GM21515 (cell line): ENCODE results near the gene VAV2.

ENCODE experiments used
- ATAC-seq: cut with Tn5 transposase; IDR thresholded peaks from one replicate; pipeline ENCODE4 v1.9.1; 2021; ENCODE audit not compliant: unreplicated experiment

VAV2 gene

GRCh38 chr9:133894377-133895321, 97.5 kb downstream of the VAV2 start:
- no peak for ATAC-seq

- no peak for ATAC-seq
These were observed 98.7 kb downstream of the VAV2 start for GRCh38 chr9:133893191-133893994.

GRCh38 chr9:133892193-133892920, 99.8 kb downstream of the VAV2 start:
- ATAC-seq: no peak

- no peak for ATAC-seq
These were observed 100.4 kb downstream of the VAV2 start for GRCh38 chr9:133891741-133892140.

GRCh38 chr9:133890583-133890982, 101.5 kb downstream of the VAV2 start:
- ATAC-seq: no peak

- ATAC-seq: no peak
These were observed 102.4 kb downstream of the VAV2 start for GRCh38 chr9:133889584-133890301.

- ATAC-seq: no peak
These were observed 103.2 kb downstream of the VAV2 start for GRCh38 chr9:133888809-133889491.

GRCh38 chr9:133888048-133888808, 103.9 kb downstream of the VAV2 start:
- no peak for ATAC-seq

GRCh38 chr9:133887540-133888047, 104.5 kb downstream of the VAV2 start:
- no peak for ATAC-seq

GRCh38 chr9:133886563-133887501, 105.3 kb downstream of the VAV2 start:
- ATAC-seq: no peak

- no peak for ATAC-seq
These were observed 107.0 kb downstream of the VAV2 start for GRCh38 chr9:133884907-133885744.

GRCh38 chr9:133882849-133883755, 109.0 kb downstream of the VAV2 start:
- no peak for ATAC-seq

- ATAC-seq: no peak
These were observed 110.3 kb downstream of the VAV2 start for GRCh38 chr9:133881671-133882381.

GRCh38 chr9:133880851-133881661, 111.1 kb downstream of the VAV2 start:
- ATAC-seq: no peak

GRCh38 chr9:133880136-133880535, 112.0 kb downstream of the VAV2 start:
- ATAC-seq: no peak
